Measurements from ENCODE around the gene POC1A. TPM values are rescaled to one million over a fixed set of nuclear protein-coding genes. Genes with fewer than 3 reads are reported as not detected.

The POC1A gene
- total RNA-seq, 1 donor from 2014 or later: 30.1 TPM

- H3K4me1 Mint-ChIP-seq: no peaks in the 10 kb centered on the region
- no peaks in the 10 kb centered on the region for H3K9me3 Mint-ChIP-seq
- no peak overlapping the region for H3K27ac Mint-ChIP-seq (ENCODE audit: unreplicated experiment)
- TF ChIP-seq CTCF (conservative IDR thresholded peaks at IDR 0.05): no peak
- peaks cover 10% of the 10 kb centered on the region for H3K36me3 Mint-ChIP-seq (ENCODE audit: low read depth)
- H3K4me3 Mint-ChIP-seq: no peak overlapping the region
- no peaks in the 10 kb centered on the region for H3K27me3 Mint-ChIP-seq (ENCODE audit: low read depth)
- DNase-seq (ENCODE audit: low read depth, low spot score): no peak
These were observed 28.2 kb downstream of the POC1A start for GRCh38 chr3:52126036-52126435.

GRCh38 chr3:52124766-52125165 lies 29.5 kb downstream of the POC1A start:
- DNase-seq (ENCODE audit: low read depth, low spot score): no peak
- Mint-ChIP-seq H3K9me3 (no peaks in the 10 kb centered on the region), H3K27me3 (ENCODE audit: low read depth) (no peaks in the 10 kb centered on the region), H3K4me3 (no peak overlapping the region), H3K27ac (ENCODE audit: unreplicated experiment) (no peak overlapping the region), H3K4me1 (no peaks in the 10 kb centered on the region), H3K36me3 (ENCODE audit: low read depth) (peaks cover 8% of the 10 kb centered on the region)
- TF ChIP-seq CTCF (conservative IDR thresholded peaks at IDR 0.05): no peak

- peaks cover 2% of the 10 kb centered on the region for H3K4me1 Mint-ChIP-seq
- H3K27ac Mint-ChIP-seq (ENCODE audit: unreplicated experiment): no peak overlapping the region
- peaks cover 12% of the 10 kb centered on the region for H3K36me3 Mint-ChIP-seq (ENCODE audit: low read depth)
- no peak for TF ChIP-seq CTCF (conservative IDR thresholded peaks at IDR 0.05)
- no peak for DNase-seq (ENCODE audit: low read depth, low spot score)
- H3K9me3 Mint-ChIP-seq: no peaks in the 10 kb centered on the region
- H3K4me3 Mint-ChIP-seq: no peak overlapping the region
- H3K27me3 Mint-ChIP-seq (ENCODE audit: low read depth): no peaks in the 10 kb centered on the region
These were observed 30.1 kb downstream of the POC1A start for GRCh38 chr3:52124126-52124525.

- TF ChIP-seq CTCF (conservative IDR thresholded peaks at IDR 0.05): peak; percentile 95
These were observed 31.0 kb downstream of the POC1A start for GRCh38 chr3:52123106-52123725.

GRCh38 chr3:52122491-52122890 lies 31.7 kb downstream of the POC1A start:
- Mint-ChIP-seq H3K4me3 (no peak overlapping the region), H3K27me3 (ENCODE audit: low read depth) (no peaks in the 10 kb centered on the region), H3K9me3 (no peaks in the 10 kb centered on the region), H3K27ac (ENCODE audit: unreplicated experiment) (no peak overlapping the region), H3K36me3 (ENCODE audit: low read depth) (peaks cover 15% of the 10 kb centered on the region), H3K4me1 (peaks cover 19% of the 10 kb centered on the region)
- TF ChIP-seq CTCF (conservative IDR thresholded peaks at IDR 0.05): no peak
- no peak for DNase-seq (ENCODE audit: low read depth, low spot score)

More at GRCh38 chr3:52123106-52123725, 31.0 kb downstream of the POC1A start:
- peaks cover 15% of the 10 kb centered on the region for H3K36me3 Mint-ChIP-seq (ENCODE audit: low read depth)
- H3K27ac Mint-ChIP-seq (ENCODE audit: unreplicated experiment): no peak overlapping the region
- peak; percentile 72 for DNase-seq (ENCODE audit: low read depth, low spot score)
- H3K9me3 Mint-ChIP-seq: no peaks in the 10 kb centered on the region
- H3K4me1 Mint-ChIP-seq: peaks cover 11% of the 10 kb centered on the region
- H3K4me3 Mint-ChIP-seq: no peak overlapping the region
- no peaks in the 10 kb centered on the region for H3K27me3 Mint-ChIP-seq (ENCODE audit: low read depth)
